Ovary (tissue), 9 donors: ENCODE measurements around the gene GAD2. TPM values are rescaled to one million over a fixed set of nuclear protein-coding genes. Genes with fewer than 3 reads are reported as not detected.

Experiments used
- DNase-seq, 5 donors: peaks; one replicate each; pipeline ENCODE4 v3.0.0-alpha.2; 2019 to 2020
- H3K27ac ChIP-seq, 2 donors: fragments of 200-600 bp; one replicate each; pipeline versions ENCODE4 v1.5.1 to v1.8.0; 2019 to 2022
- H3K27me3 ChIP-seq: fragments of 200-600 bp; one replicate; pipeline ENCODE4 v1.8.0; 2022
- H3K36me3 ChIP-seq: fragments of 200-600 bp; sonication (generic); one replicate; pipeline ENCODE4 v1.5.1; 2019
- H3K4me1 ChIP-seq: one replicate; pipeline ENCODE4 v1.8.1; 2013; ENCODE audit warnings: mild to moderate bottlenecking, moderate library complexity; ENCODE audit not compliant: insufficient read depth
- H3K4me3 ChIP-seq: fragments of 200-600 bp; sonication (generic); one replicate; pipeline ENCODE4 v1.5.1; 2017
- H3K9me3 ChIP-seq, 2 donors: fragments of 200-600 bp in 1 of 2; sonication (generic) in 1 of 2; one replicate each; pipeline versions ENCODE4 v1.5.1 to v1.8.1; 2013 to 2019; ENCODE audit warnings: mild to moderate bottlenecking in 1 of 2, moderate library complexity in 1 of 2
- EP300 ChIP-seq: sonication (generic); formaldehyde crosslinking; IDR thresholded peaks from one replicate; pipeline ENCODE4 v1.6.1; 2017; ENCODE audit warnings: antibody characterized with exemption
- POLR2A ChIP-seq: fragments of 450-650 bp; IDR thresholded peaks from one replicate; pipeline ENCODE4 v1.6.1; 2017; ENCODE audit warnings: antibody characterized with exemption, mild to moderate bottlenecking, moderate library complexity
- WGBS, 3 donors: extraction: QIAGEN DNeasy Blood & Tissue Kit in 1 of 3; methylation state at CpG; one replicate each; pipeline versions ENCODE4 v1.1.5 to v1.1.7; 2013 to 2017; 5-methylcytosine and 5-hydroxymethylcytosine counted together
- intact Hi-C, 4 donors: fragments of 100-400 bp; cut with DNase I; formaldehyde crosslinking; loops; one replicate each; pipeline versions ENCODE4 v1.11.0 to v1.15.1; 2022 to 2023
- polyA plus RNA-seq, 2 donors: library from polyadenylated mRNA; stranded (reverse); fragments of 200-250 nt in 1 of 2; fragments of 350-450 nt in 1 of 2; fragmentation: Illumina TruSeq in 1 of 2; extraction: RNeasy Lipid Tissue Mini Kit (QIAGEN cat#74804) in 1 of 2; gene quantifications; one replicate each; pipeline ENCODE4 v1.2.3, GENCODE V29; 2013 to 2014
- total RNA-seq, 7 donors: library from RNA; depleted of rRNA in 2 of 7; stranded (reverse); fragments of >200 nt in 2 of 7; fragmentation: NEBNext Ultra II Directional in 3 of 7; extraction: Animal tissue kit (Norgen Biotek cat#: 25700) in 3 of 7; gene quantifications; one replicate each; pipeline versions ENCODE4 v1.1.0 to v1.2.4, GENCODE V29; 2016 to 2023
- TF ChIP-seq, protein P1 (sequence below), 3 donors: fragments of 450-650 bp in 2 of 3; fragments of 200-600 bp in 1 of 3; IDR thresholded peaks; one replicate each; pipeline versions ENCODE4 v1.5.1 to v1.8.0; 2016 to 2022; ENCODE audit warnings: antibody characterized with exemption in 3 of 3, mild to moderate bottlenecking in 1 of 3
- donor health status: DM: no; HTN: no; CAD: no; lungs with moderate emphysema.
- donor health status: DM: no; HTN: no; CAD: no.
- donor health status: Bipolar disorder and iron deficiency.
- donor health status: DM: yes; HTN: yes; CAD: no.
- donor health status: DM: no; HTN: no; CAD: no.
- donor health status: DM: yes; HTN: yes; CAD: no.

GAD2 gene
- total and polyA plus RNA-seq, 9 donors = 0.02 TPM; not detected in 8

GRCh38 chr10:26300001-26300400 lies 83.4 kb downstream of the GAD2 start:
- intact Hi-C loops = no loop called here
- 30 to 48% (median 31%) methylated on average over 2 of the region's 2 CpGs for WGBS, 3 donors
- H3K9me3 ChIP-seq = no peaks in the 10 kb centered on the region
- H3K4me3 ChIP-seq = no peak overlapping the region
- TF ChIP-seq EP300 (no peak), POLR2A (no peak)
- TF ChIP-seq, protein P1, sequence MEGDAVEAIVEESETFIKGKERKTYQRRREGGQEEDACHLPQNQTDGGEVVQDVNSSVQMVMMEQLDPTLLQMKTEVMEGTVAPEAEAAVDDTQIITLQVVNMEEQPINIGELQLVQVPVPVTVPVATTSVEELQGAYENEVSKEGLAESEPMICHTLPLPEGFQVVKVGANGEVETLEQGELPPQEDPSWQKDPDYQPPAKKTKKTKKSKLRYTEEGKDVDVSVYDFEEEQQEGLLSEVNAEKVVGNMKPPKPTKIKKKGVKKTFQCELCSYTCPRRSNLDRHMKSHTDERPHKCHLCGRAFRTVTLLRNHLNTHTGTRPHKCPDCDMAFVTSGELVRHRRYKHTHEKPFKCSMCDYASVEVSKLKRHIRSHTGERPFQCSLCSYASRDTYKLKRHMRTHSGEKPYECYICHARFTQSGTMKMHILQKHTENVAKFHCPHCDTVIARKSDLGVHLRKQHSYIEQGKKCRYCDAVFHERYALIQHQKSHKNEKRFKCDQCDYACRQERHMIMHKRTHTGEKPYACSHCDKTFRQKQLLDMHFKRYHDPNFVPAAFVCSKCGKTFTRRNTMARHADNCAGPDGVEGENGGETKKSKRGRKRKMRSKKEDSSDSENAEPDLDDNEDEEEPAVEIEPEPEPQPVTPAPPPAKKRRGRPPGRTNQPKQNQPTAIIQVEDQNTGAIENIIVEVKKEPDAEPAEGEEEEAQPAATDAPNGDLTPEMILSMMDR (IDR thresholded peaks at IDR 0.05) = no peak
- no peak for DNase-seq
- no peaks in the 10 kb centered on the region for H3K4me1 ChIP-seq
- no peaks in the 10 kb centered on the region for H3K36me3 ChIP-seq
- H3K27ac ChIP-seq = no peak overlapping the region
- H3K27me3 ChIP-seq = no peaks in the 10 kb centered on the region

DNA sequence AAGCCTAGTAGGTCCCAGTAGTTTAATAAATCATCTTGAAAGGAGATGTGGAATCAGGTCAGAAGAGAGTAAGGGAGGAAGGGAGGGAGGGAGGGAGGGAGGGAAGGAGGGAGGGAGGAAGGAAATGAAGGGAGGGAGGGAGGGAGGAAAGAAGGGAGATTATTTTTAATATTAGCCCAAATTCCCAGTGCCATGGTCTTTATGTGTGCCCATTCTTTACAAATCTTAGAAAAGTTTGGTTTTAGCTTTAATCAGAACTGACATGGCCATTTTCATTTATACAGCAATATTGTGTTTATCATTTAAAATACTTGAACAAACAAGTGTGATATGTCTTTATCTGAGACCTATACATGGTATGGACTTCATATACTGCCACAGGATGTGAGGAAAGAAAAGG lies 86.8 kb downstream of the GAD2 start:
- H3K27ac ChIP-seq = no peak overlapping the region
- H3K4me1 ChIP-seq = no peaks in the 10 kb centered on the region
- H3K36me3 ChIP-seq = no peaks in the 10 kb centered on the region
- no peak for TF ChIP-seq POLR2A
- TF ChIP-seq, protein P1 (IDR thresholded peaks at IDR 0.05) = no peak
- TF ChIP-seq EP300 = no peak
- intact Hi-C loops = no loop called here
- no peak for DNase-seq
- H3K4me3 ChIP-seq = no peak overlapping the region
- no peaks in the 10 kb centered on the region for H3K27me3 ChIP-seq
- H3K9me3 ChIP-seq = no peaks in the 10 kb centered on the region

GRCh38 chr10:26310361-26310760 lies 93.8 kb downstream of the GAD2 start:
- intact Hi-C loops = no loop called here
- Histone ChIP-seq H3K36me3 (no peaks in the 10 kb centered on the region), H3K4me1 (no peaks in the 10 kb centered on the region), H3K9me3 (no peaks in the 10 kb centered on the region), H3K4me3 (no peak overlapping the region), H3K27me3 (no peaks in the 10 kb centered on the region), H3K27ac (no peak overlapping the region)
- 41 to 47% (median 46%) methylated on average over 3 of the region's 3 CpGs for WGBS, 3 donors
- no peak for DNase-seq
- TF ChIP-seq EP300 (no peak), POLR2A (no peak)
- TF ChIP-seq, protein P1 (IDR thresholded peaks at IDR 0.05) = no peak

DNA sequence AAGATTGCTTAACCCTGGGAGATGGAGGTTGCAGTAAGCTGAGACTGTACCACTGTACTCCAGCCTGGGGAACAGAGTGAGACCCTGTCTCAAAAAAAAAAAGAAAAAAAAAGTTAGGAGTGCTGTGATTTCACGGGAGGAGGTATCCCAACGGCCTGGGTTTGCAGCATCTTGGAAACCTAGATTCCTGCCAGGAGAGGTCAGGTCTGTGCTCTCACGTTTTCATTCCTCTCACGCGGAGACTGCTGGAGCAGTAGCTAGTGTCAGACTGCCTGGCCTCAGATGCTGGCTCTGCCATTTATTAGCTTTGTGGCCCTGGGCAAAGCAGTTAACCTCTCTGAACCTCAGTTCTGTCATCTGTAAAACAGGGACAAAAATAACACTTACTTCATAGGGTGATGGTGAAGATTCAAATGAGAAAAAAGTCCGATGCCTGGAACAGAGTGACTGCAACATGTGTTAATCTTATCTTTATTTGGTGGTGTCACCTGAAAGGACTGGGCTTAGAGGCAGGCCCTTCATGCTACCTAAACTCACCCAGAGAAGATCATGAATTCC lies 94.9 kb downstream of the GAD2 start:
- H3K27ac ChIP-seq = no peak overlapping the region
- TF ChIP-seq POLR2A (no peak), EP300 (no peak)
- TF ChIP-seq, protein P1 (IDR thresholded peaks at IDR 0.05) = no peak
- H3K9me3 ChIP-seq = no peaks in the 10 kb centered on the region
- intact Hi-C loops = no loop called here
- WGBS, 3 donors = 19 to 26% (median 23%) methylated on average over 6 of the region's 6 CpGs
- H3K4me3 ChIP-seq = no peak overlapping the region
- no peak for DNase-seq
- H3K27me3 ChIP-seq = no peaks in the 10 kb centered on the region
- H3K36me3 ChIP-seq = no peaks in the 10 kb centered on the region
- no peaks in the 10 kb centered on the region for H3K4me1 ChIP-seq
